Activated T-cell treated with anti-CD3 and anti-CD28 coated beads for 1 hour (primary cell): ENCODE measurements around the gene NHS.
"Not testable (repeated sequence)": the region's sequence is repeated elsewhere in the genome, so short reads cannot be mapped to it uniquely, and the experiment has no call there.

Source experiments
- DNase-seq: peaks from one replicate; pipeline ENCODE4 v3.0.0-alpha.2; 2020; ENCODE audit warnings: low read depth

Gene NHS

DNA sequence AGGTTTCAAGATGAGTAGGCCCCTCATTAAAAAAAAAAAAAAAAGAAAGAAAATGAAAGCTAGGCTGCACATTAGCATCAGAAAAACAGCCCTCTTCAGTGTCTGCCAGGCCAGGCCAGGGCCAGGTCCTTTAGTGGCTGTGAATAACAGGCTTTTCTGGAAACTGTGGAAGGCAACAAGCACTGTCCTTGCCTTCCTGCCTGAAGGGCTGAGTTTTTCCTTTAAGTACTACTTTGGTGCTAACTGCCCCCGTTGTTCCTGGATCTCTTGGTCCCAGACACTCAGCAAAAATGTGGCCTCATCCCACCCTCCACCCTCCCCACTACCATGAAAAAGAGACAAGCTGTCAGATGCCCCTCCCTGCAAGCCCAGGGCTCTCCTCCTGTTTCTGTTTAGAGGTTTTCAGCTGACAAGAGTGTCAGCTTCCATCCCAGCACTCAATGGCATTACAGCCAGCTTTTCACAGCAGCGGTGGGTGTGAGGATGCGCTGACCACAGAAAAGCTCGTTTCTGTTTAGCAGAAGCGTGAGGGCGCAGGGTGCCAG is 174.2 kb downstream of the NHS start:
- DNase-seq = no peak

DNA sequence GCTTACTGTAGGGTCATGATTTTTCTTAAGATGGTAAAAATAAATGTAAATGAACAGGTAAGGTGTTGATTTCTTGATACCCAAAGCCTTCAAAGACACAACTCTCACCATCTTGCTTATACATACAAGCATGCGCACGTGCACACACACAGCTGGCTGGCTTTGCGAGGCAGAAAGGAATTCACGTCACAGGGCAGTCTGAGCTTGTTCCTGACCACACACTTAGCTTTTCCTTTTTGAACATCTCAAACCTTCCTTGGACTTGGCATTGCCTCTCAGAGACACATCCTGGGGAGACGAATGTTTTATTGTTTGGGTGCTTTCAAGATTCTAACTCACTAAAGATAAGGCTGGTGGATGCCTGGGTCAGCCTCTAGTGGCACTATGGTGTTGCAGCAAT is 175.0 kb downstream of the NHS start:
- DNase-seq = no peak

DNA sequence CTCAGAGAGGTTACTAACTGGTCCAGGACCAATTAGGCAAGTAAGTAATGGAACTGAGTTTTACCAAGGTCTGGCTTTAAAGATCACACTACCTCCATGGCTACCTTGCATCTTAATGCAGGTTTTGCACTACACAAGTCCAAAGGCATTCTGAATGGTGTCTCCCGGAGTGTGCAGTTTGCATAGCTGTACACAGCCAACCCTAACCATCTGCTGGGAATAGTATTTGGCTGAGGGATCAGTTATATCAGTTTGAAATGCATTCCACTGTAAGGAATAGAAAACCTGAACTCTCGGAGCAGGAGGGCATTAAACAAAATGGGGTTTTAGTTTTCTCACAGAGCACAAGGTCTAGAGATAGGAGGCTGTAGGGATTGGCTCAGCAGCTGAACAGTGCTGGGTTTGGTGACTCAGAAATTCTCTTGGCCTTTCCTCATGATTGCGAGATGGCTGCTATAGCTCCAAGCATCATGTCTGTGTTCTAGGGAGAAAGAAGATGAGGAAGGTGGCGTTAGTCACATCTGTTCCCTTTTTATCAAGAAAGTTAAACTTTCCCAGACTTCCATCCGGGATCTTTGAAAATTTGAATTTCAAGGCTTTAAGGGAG is 177.1 kb downstream of the NHS start:
- no peak for DNase-seq

DNA sequence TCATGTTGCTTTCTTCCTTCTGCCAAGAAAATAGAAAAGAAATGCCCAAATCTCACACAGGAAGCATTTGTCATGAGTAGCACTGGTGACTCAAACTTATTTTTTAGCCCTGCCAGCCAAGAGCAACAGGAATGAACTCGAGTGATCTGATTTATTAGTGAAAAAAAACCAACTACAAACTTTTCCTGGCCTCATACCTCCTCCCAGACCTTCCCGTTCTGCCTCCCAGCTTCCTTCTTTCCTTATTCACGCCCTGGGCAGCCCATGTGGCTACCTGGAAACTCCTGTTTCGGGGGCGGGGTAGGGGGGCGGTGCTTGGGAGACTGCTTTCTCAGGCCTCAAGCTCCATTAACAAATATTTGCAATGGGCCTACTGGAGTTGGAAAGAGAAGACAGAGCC is 178.5 kb downstream of the NHS start:
- no peak for DNase-seq

DNA sequence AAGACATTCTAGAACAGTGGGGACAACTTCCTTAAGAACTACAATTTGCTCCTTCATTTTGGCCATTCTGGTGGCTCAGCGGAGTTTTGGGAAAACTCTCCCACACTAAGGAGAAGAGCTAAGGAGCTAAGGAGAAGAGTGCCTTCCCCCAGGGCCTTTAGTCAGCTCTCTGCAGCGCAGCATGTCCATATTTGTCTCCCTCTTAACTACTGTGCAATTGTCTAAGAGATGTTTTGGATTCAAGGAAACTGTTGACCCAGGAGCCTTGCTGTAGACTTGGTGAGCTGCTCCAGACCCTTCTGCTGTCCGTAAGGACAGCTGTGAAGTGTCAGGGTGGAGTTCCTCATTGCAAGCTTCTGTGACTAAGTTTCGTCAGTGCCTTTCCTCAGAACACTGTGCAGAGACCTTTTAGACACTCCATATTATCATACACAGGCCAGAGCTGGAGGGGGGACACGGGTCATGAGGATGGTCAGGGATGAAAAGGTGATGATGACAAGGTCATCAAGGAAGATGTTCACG is 179.0 kb downstream of the NHS start:
- no peak for DNase-seq

GRCh38 chrX:17554914-17555313 is 179.9 kb downstream of the NHS start:
- no peak for DNase-seq

DNA sequence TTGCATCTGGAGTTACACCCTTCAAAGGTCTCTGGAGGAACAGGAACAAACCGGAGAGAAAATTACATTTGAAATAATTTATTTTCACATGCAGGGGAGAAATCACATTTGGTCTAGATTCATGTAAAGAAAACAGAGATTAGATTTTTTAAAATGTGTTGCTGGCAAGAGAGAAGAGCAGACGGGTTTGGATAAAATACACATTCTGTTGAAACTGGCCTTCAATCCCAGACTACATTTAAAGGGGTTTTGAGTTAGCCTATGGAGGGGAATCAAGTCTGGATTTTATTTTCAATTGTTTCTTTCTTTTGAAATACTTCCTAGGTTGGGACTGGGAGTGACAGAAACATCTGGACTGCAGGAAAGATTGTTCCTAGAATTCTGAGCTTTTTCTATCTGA is 180.8 kb downstream of the NHS start:
- no peak for DNase-seq

- no peak for DNase-seq
Measured at GRCh38 chrX:17559728-17560379, 184.9 kb downstream of the NHS start.

GRCh38 chrX:17560385-17560784 is 185.4 kb downstream of the NHS start:
- DNase-seq = no peak

GRCh38 chrX:17563076-17563475 is 188.1 kb downstream of the NHS start:
- no peak for DNase-seq

- no peak for DNase-seq
Measured at GRCh38 chrX:17563515-17563914, 188.5 kb downstream of the NHS start.

- DNase-seq = no peak
Measured at GRCh38 chrX:17564689-17565409, 189.8 kb downstream of the NHS start.

- DNase-seq = no peak
Measured at GRCh38 chrX:17566740-17567139, 191.7 kb downstream of the NHS start.

- DNase-seq = no peak
Measured at GRCh38 chrX:17567187-17567586, 192.2 kb downstream of the NHS start.

- no peak for DNase-seq
Measured at GRCh38 chrX:17567821-17568220, 192.8 kb downstream of the NHS start.

GRCh38 chrX:17568804-17569203 is 193.8 kb downstream of the NHS start:
- DNase-seq = not testable (repeated sequence)

- no peak for DNase-seq
Measured at GRCh38 chrX:17579026-17579425, 204.0 kb downstream of the NHS start.

DNA sequence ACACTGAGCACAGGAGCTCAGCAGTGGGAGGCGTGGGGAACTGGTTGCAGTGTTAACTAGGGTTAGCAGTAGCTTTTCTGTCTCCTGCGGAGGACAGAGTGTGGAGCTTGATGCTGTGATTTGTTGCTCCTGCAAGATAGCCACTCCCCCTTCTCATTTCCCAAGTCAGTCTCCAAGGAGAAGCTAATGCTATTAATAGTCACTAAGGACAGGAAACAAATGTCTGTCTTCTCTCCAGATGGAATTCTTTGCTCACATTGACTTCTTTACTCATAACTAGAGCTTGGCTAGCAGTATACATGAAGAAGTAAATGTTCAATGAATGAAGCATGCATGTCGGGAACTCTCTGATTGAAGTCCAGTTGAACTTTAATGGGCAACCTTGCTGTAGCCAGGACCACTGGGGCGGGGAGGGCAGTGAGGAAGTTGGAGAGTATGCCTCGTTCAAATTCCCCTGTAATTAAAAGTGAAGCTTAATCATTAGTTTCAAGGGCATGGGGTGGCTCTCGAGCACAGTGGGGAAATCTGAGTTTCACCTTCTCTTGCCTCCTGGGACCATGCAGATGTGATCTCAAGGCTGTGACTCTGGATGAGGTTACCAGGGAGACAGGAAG is 205.6 kb downstream of the NHS start:
- DNase-seq = no peak

DNA sequence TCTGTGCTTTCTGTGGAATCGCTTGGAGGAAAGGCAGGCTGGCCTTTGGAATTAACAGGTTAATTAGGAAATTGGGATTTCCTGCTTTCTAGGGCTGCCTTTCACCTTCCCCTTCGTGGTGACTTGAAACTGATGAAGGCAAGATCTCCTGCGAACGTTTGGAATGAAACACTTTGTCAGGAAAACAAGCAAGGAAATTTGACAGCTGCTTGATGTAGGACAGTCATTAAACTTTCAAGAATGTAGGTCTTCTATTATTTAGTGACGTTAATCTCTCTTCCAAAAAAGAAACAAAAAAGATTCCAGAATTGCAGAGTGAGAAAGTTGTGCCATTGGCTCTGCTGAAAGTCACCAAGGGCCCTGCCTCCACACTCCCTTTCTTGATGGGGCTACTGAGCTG is 206.6 kb downstream of the NHS start:
- no peak for DNase-seq

DNA sequence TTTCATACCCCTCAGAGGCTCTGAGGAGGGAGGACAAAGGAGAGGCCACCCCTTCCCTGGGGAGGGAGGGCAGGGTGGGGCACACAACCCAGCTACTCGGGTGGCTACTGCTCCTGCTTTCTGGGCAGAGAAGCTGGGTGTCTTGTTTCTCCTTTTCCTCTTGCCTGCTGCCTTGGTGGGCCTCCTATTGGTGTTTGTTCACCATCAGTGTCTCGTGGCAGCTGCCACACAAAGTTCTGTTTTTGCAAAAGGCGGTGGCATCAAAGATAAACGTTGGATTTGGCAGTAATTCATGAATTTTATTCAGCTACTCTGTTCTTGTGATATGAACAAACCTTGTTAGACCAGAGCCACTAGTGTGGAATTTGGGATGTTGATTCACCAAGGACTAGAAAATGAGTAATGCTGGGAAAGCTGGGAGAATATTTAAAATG is 209.3 kb downstream of the NHS start:
- DNase-seq = no peak

DNA sequence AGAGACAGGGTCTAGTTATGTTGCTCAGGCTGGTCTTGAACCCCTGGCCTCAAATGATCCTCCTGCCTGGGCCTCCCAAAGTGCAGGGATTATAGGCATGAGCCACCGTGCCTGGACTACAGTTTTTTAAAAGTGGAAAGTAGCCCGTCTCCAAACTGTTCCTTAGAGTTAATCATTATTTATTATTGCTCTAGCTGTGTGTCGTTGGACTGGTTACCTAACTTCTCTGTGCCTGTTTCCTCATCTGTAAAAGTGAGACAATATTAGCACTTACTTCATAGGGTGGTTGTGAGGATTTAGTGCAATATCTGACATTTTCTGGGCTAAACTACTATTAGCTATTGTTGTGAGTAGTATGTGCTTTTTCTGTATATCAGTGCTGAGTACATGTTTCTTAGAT is 210.0 kb downstream of the NHS start:
- DNase-seq = no peak

- DNase-seq = no peak
Measured at GRCh38 chrX:17587366-17587765, 212.4 kb downstream of the NHS start.

DNA sequence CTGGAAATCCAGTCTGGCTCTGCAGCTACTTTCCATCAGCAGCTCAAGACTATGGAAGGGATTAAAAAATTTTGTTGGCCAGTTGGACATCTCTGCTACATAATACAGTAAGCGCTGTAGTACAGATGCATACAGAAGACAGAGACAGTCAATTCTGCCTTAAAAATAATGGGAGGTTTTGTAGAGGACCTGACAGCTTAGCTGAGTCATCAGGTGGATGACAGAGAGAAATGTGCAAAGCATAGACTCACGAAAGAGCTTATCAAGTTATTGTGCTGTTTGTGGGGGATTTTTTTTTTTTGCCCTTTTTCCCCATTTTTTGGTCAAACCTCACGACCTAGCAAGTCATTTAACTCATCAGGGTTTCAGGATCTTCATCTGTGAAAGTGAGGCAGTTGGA is 213.3 kb downstream of the NHS start:
- no peak for DNase-seq
